IMR-90 (cell line): ENCODE results near the gene SNX6. TPM values are rescaled to one million over a fixed set of nuclear protein-coding genes. Genes with fewer than 3 reads are reported as not detected.

Experiments
- ATAC-seq: fragments of 200-7000 bp; cut with Tn5 transposase; 2 replicates; pipeline ENCODE4 v1.9.1; 2020; ENCODE audit warnings: low read depth, mild to moderate bottlenecking, moderate library complexity
- BruUV-seq: library from RNA; stranded (reverse); fragments of 400-500 nt; replicated peaks from 2 replicates; lab custom pipeline; 2021; lab: Mats Ljungman, UMichigan
- CTCF ChIA-PET: fragments of 300-600 bp; formaldehyde crosslinking; extraction: SDS; loops from one replicate; lab custom pipeline; 2021; ENCODE audit warnings: antibody characterized with exemption; lab: Yijun Ruan, JAX
- POLR2A ChIA-PET: fragments of 300-600 bp; sonication (Branson Sonifier 250); formaldehyde crosslinking; loops from one replicate; lab custom pipeline; 2022; ENCODE audit warnings: antibody characterized with exemption; ENCODE audit not compliant: unreplicated experiment; lab: Charles Lee
- DNase-seq: peaks from one replicate; pipeline ENCODE4 v3.0.0; 2013
- H2AFZ ChIP-seq: replicated peaks from 2 replicates; pipeline ENCODE3; 2013; ENCODE audit warnings: low read length, mild to moderate bottlenecking; ENCODE audit not compliant: poor library complexity
- H2AK5ac ChIP-seq: 2 replicates; pipeline ENCODE4 v1.6.1; 2013; ENCODE audit warnings: low read depth, low read length, inconsistent platforms
- H2AK9ac ChIP-seq: replicated peaks from 2 replicates; pipeline ENCODE3; 2013; ENCODE audit warnings: mild to moderate bottlenecking, low read depth, low read length, moderate library complexity; ENCODE audit not compliant: poor library complexity
- H2BK120ac ChIP-seq: 2 replicates; pipeline ENCODE4 v1.6.1; 2013; ENCODE audit warnings: low read depth, low read length, inconsistent platforms
- H2BK15ac ChIP-seq: 3 replicates; pipeline ENCODE4 v1.6.1; 2013; ENCODE audit warnings: low read depth, low read length, inconsistent platforms
- H2BK20ac ChIP-seq: 2 replicates; pipeline ENCODE4 v1.6.1; 2013; ENCODE audit warnings: low read depth, mild to moderate bottlenecking, inconsistent platforms, low read length, moderate library complexity
- H2BK5ac ChIP-seq: 2 replicates; pipeline ENCODE4 v1.6.1; 2013; ENCODE audit warnings: mild to moderate bottlenecking, low read depth, low read length, inconsistent platforms; ENCODE audit not compliant: poor library complexity, severe bottlenecking
- H3K14ac ChIP-seq: replicated peaks from 2 replicates; pipeline ENCODE4 v1.6.1; 2013; ENCODE audit warnings: low read depth, low read length, inconsistent platforms
- H3K18ac ChIP-seq: 2 replicates; pipeline ENCODE4 v1.6.1; 2013; ENCODE audit warnings: low read depth, low read length, control low read depth
- H3K23ac ChIP-seq: 2 replicates; pipeline ENCODE4 v1.6.1; 2013; ENCODE audit warnings: low read depth, low read length, inconsistent platforms
- H3K27ac ChIP-seq: 2 replicates; pipeline ENCODE4 v1.5.1; 2013; ENCODE audit warnings: mild to moderate bottlenecking, control low read depth, low read length; ENCODE audit not compliant: insufficient read depth
- H3K27me3 ChIP-seq: 2 replicates; pipeline ENCODE4 v1.6.1; 2013; ENCODE audit warnings: low read length; ENCODE audit not compliant: control insufficient read depth, insufficient read depth
- H3K36me3 ChIP-seq: 2 replicates; pipeline ENCODE4 v1.6.1; 2013; ENCODE audit warnings: low read length, mixed read lengths; ENCODE audit not compliant: control insufficient read depth, insufficient read depth
- H3K4ac ChIP-seq: 2 replicates; pipeline ENCODE4 v1.6.1; 2013; ENCODE audit warnings: low read depth, low read length, inconsistent platforms
- H3K4me1 ChIP-seq: 2 replicates; pipeline ENCODE4 v1.6.1; 2013; ENCODE audit warnings: low read length, mixed read lengths; ENCODE audit not compliant: control insufficient read depth, insufficient read depth
- H3K4me2 ChIP-seq: 2 replicates; pipeline ENCODE4 v1.6.1; 2013; ENCODE audit warnings: low read depth, mild to moderate bottlenecking, control low read depth, low read length, moderate library complexity
- H3K4me3 ChIP-seq: 2 replicates; pipeline ENCODE4 v1.5.1; 2013; ENCODE audit warnings: low read depth, mild to moderate bottlenecking, control low read depth, low read length, moderate library complexity; ENCODE audit not compliant: insufficient read depth
- H3K56ac ChIP-seq: 2 replicates; pipeline ENCODE4 v1.6.1; 2013; ENCODE audit warnings: low read length, inconsistent platforms; ENCODE audit not compliant: insufficient read depth; ENCODE audit errors: extremely low read depth
- H3K79me1 ChIP-seq, 2 experiments: 2 replicates each; pipeline ENCODE4 v1.6.1; 2013; ENCODE audit warnings: low read length in 2 of 2, inconsistent platforms in 1 of 2, low read depth in 1 of 2
- H3K9ac ChIP-seq: 2 replicates; pipeline ENCODE4 v1.6.1; 2013; ENCODE audit warnings: low read depth, low read length, control low read depth
- H3K9me1 ChIP-seq: 2 replicates; pipeline ENCODE4 v1.6.1; 2013; ENCODE audit warnings: low read length, inconsistent platforms; ENCODE audit not compliant: insufficient read depth
- H3K9me3 ChIP-seq: 2 replicates; pipeline ENCODE4 v1.6.1; 2013; ENCODE audit warnings: low read length; ENCODE audit not compliant: control insufficient read depth, insufficient read depth
- H4K20me1 ChIP-seq: 2 replicates; pipeline ENCODE4 v1.6.1; 2013; ENCODE audit warnings: low read length, inconsistent platforms; ENCODE audit not compliant: insufficient read depth
- H4K5ac ChIP-seq: 2 replicates; pipeline ENCODE4 v1.6.1; 2013; ENCODE audit warnings: mild to moderate bottlenecking, low read depth, low read length, control low read depth
- H4K8ac ChIP-seq, 2 experiments: 2 replicates each; pipeline ENCODE4 v1.6.1; 2013; ENCODE audit warnings: low read depth in 2 of 2, low read length in 2 of 2, control low read depth in 1 of 2, inconsistent platforms in 1 of 2
- H4K91ac ChIP-seq: 2 replicates; pipeline ENCODE4 v1.6.1; 2013; ENCODE audit warnings: low read depth, low read length, inconsistent platforms; ENCODE audit not compliant: insufficient read depth
- MAFK ChIP-seq: IDR thresholded peaks from 2 replicates; pipeline ENCODE4 v1.6.1; 2012; ENCODE audit warnings: low read depth, low read length, improper control_type of control experiment
- MXI1 ChIP-seq: IDR thresholded peaks from 2 replicates; pipeline ENCODE4 v1.6.1; 2012; ENCODE audit warnings: low read depth, mild to moderate bottlenecking, low read length, moderate library complexity, borderline replicate concordance
- WGBS, 2 experiments: methylation state at CpG; one replicate each; pipeline versions ENCODE4 v1.1.5 to v1.1.7; 2013; ENCODE audit warnings: missing lambda C conversion rate in 2 of 2; ENCODE audit not compliant: insufficient read length in 1 of 2; ENCODE audit errors: extremely low coverage in 2 of 2; 5-methylcytosine and 5-hydroxymethylcytosine counted together
- dilution Hi-C: fragments of 300-500 bp; cut with HindIII; formaldehyde crosslinking; loops from one replicate; pipeline ENCODE4 v1.14.3; 2018; ENCODE audit warnings: low sequenced_read_pairs; ENCODE audit not compliant: unreplicated experiment
- in situ Hi-C: fragments of 300-500 bp; cut with MboI; formaldehyde crosslinking; loops from 3 replicates; pipeline ENCODE4 v1.14.3; 2019; ENCODE audit warnings: low sequenced_read_pairs, inconsistent platforms, mixed read lengths
- intact Hi-C: fragments of 100-400 bp; cut with micrococcal nuclease; formaldehyde crosslinking; loops from 2 replicates; pipeline ENCODE4 v1.10.0; 2022
- polyA plus RNA-seq, 3 experiments: library from polyadenylated mRNA; depleted of rRNA; stranded (reverse); fragments of >200 nt; gene quantifications; 2 replicates each; pipeline ENCODE4 v1.2.3, GENCODE V29; 2012; ENCODE audit warnings: low replicate concordance in 1 of 3
- total RNA-seq: library from RNA; depleted of rRNA; stranded (reverse); fragments of >200 nt; gene quantifications from 2 replicates; pipeline ENCODE4 v1.2.3, GENCODE V29; 2012
- TF ChIP-seq, protein P1 (sequence below): fragments of 150-350 bp; IDR thresholded peaks from 2 replicates; pipeline ENCODE4 v1.6.1; 2016; ENCODE audit warnings: low read depth, mild to moderate bottlenecking, low read length, moderate library complexity, borderline replicate concordance

Gene SNX6
- total and polyA plus RNA-seq, 2 of the 4 experiments (the other 2 are of a cell fraction): 116 to 127 TPM

DNA sequence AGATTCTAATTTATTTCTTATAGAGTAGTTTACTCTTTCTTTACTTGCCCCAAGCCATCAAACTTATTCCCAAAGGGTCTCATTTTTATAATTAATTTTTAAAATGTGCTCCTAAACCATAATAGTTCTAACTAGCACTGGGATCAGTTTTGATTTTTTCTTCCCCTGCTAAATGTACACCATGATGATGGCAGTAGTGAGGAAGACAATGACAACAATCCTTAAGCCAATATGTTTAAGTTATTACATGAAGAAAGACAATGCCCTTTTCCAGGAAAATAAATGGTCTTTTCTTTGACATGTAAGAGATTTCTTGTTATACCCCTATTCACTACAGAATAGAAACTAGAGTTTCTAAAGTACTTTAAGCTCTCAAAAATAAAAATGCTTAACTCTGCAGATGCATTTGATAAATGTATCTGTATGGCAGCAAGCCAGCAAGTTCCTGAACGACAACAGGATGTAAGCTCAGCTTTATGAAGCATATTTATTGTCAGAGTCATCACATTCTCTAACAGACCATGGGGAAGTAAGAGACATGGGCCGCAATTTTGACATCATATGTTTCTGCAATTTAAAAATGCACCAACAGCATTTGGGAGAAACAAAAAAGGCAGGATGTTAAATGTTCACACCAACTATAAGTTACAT is 36.0 kb upstream of the SNX6 start:
- Histone ChIP-seq H3K4ac (peak overlapping the region; percentile 85; the same call in 1 of the 2 replicates), H2BK5ac (peak overlapping the region; percentile 68), H2BK20ac (peak overlapping the region; percentile 94; the same call in 1 of the 2 replicates), H4K5ac (no peak overlapping the region), H2AFZ (peak overlapping the region; percentile 67), H3K4me2 (no peak overlapping the region), H3K23ac (peak overlapping the region; percentile 70; the same call in 1 of the 2 replicates), H3K14ac (peak overlapping the region; percentile 35; the same call in 1 of the 2 replicates), H2BK120ac (peak overlapping the region; percentile 83), H3K9me3 (no peaks in the 10 kb centered on the region), H3K27ac (peak overlapping the region; percentile 55; the same call in 1 of the 2 replicates), H3K56ac (no peak overlapping the region; the same call in 1 of the 2 replicates), H3K9me1 (peaks cover 15% of the 10 kb centered on the region; the same call in 1 of the 2 replicates), H3K9ac (no peak overlapping the region), H3K27me3 (no peaks in the 10 kb centered on the region), H3K4me3 (no peak overlapping the region), H2AK5ac (peak overlapping the region; percentile 70), H3K36me3 (no peaks in the 10 kb centered on the region), H3K18ac (0 out of 2 replicates have a peak overlapping the region, but pooled peaks have one; percentile 74), H4K91ac (peak overlapping the region; percentile 76; the same call in 1 of the 2 replicates), H2AK9ac (no peak overlapping the region), H3K79me1 (0 out of 4 replicates have a peak, but pooled peaks cover 0 to 6% of the 10 kb centered on the region in 2 experiments), H4K8ac (peak overlapping the region in 1 of 2 experiments; percentile 61; a peak in 2 of 4 replicates), H4K20me1 (no peaks in the 10 kb centered on the region), H2BK15ac (peak overlapping the region; percentile 96; the same call in 1 of the 3 replicates), H3K4me1 (peaks cover 3% of the 10 kb centered on the region; the same call in 1 of the 2 replicates)
- POLR2A ChIA-PET: no interaction called here
- dilution Hi-C loops (no loop called here), intact Hi-C loops (no loop called here), in situ Hi-C loops (loop anchor here (25.0 kb wide), 1 partner anchor 746 kb away; the partner anchor contains the start of gene NFKBIA)
- WGBS, 2 experiments: no CpG with 5 or more reads among the region's 2 CpGs
- DNase-seq: peak; percentile 96
- peak; percentile 84 for ATAC-seq
- CTCF ChIA-PET: no interaction called here
- TF ChIP-seq, protein P1, sequence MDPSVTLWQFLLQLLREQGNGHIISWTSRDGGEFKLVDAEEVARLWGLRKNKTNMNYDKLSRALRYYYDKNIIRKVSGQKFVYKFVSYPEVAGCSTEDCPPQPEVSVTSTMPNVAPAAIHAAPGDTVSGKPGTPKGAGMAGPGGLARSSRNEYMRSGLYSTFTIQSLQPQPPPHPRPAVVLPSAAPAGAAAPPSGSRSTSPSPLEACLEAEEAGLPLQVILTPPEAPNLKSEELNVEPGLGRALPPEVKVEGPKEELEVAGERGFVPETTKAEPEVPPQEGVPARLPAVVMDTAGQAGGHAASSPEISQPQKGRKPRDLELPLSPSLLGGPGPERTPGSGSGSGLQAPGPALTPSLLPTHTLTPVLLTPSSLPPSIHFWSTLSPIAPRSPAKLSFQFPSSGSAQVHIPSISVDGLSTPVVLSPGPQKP: no peak
- peak; percentile 82 for TF ChIP-seq MAFK
- no peak for TF ChIP-seq MXI1
- BruUV-seq: no TSS peak
